ENCODE results near the gene RAP1GAP.

- TF ChIP-seq EZH2 (IDR thresholded peaks at IDR 0.05; ENCODE audit: borderline replicate concordance, insufficient read depth, low read length, poor library complexity, severe bottlenecking) (no peak), EP300 (conservative IDR thresholded peaks at IDR 0.05; ENCODE audit: poor library complexity, severe bottlenecking) (no peak), CTCF (IDR thresholded peaks at IDR 0.05; ENCODE audit: poor library complexity, severe bottlenecking) (no peak), RAD21 (conservative IDR thresholded peaks at IDR 0.05) (no peak), REST (IDR thresholded peaks at IDR 0.05; ENCODE audit: borderline replicate concordance) (no peak), POLR2AphosphoS5 (IDR thresholded peaks at IDR 0.05) (no peak), SMC3 (conservative IDR thresholded peaks at IDR 0.05; ENCODE audit: poor library complexity) (no peak), TAF1 (IDR thresholded peaks at IDR 0.05; ENCODE audit: low read depth) (no peak)
These were observed 64.8 kb downstream of the RAP1GAP start for GRCh38 chr1:21604208-21604957.

Data from neural cell (in vitro differentiated cells).